Measurements from ENCODE around the gene USP5.

DNA sequence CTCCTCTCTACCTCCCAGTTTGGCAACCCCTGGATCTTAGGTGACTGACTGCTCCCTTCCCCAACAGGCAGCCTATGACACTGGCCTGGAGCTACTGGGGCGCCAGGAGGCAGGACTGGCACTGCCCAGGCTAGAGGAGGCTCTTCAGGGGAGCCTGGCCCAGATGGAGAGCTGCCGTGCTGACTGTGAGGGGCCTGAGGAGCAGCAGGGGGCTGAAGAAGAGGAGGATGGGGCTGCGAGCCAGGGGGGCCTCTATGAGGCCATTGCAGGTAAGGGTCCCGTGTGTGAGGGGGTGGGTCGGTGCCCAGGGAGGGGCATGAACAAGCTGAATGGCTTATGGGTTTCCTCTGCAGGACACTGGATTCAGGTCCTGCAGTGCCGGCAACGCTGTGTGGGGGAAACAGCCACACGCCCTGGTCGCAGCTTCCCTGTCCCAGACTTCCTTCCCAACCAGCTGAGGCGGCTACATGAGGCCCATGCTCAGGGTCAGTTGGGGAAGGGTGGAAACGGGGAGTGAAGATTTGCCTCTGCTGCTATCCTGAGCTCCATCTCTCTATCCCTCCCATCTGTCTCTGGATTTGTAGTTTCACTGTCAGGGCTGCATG is 21.6 kb upstream of the USP5 start:
- TF ChIP-seq, protein P1, sequence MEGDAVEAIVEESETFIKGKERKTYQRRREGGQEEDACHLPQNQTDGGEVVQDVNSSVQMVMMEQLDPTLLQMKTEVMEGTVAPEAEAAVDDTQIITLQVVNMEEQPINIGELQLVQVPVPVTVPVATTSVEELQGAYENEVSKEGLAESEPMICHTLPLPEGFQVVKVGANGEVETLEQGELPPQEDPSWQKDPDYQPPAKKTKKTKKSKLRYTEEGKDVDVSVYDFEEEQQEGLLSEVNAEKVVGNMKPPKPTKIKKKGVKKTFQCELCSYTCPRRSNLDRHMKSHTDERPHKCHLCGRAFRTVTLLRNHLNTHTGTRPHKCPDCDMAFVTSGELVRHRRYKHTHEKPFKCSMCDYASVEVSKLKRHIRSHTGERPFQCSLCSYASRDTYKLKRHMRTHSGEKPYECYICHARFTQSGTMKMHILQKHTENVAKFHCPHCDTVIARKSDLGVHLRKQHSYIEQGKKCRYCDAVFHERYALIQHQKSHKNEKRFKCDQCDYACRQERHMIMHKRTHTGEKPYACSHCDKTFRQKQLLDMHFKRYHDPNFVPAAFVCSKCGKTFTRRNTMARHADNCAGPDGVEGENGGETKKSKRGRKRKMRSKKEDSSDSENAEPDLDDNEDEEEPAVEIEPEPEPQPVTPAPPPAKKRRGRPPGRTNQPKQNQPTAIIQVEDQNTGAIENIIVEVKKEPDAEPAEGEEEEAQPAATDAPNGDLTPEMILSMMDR (IDR thresholded peaks at IDR 0.05) = no peak
- TF ChIP-seq POLR2A (IDR thresholded peaks at IDR 0.05) = no peak

Measured in lower leg skin (tissue), 3 donors.